Body of pancreas (tissue), 4 donors: Measurements from ENCODE around the gene BASP1. TPM values are rescaled to one million over a fixed set of nuclear protein-coding genes. Genes with fewer than 3 reads are reported as not detected.
"Not testable (repeated sequence)": the region's sequence is repeated elsewhere in the genome, so short reads cannot be mapped to it uniquely, and the experiment has no call there.

Experiments
- ATAC-seq: fragments of 150-250 bp; one replicate; pipeline ENCODE4 v1.9.1; 2016
- DNase-seq, 4 donors: peaks; one replicate each; pipeline ENCODE4 v3.0.0-alpha.2; 2019
- H3K27ac ChIP-seq, 4 donors: fragments of 200-600 bp; sonication (generic); 1 replicate in 3 of 4; 2 replicates in 1 of 4; pipeline versions ENCODE4 v1.5.1 to v1.6.1; 2016 to 2019; ENCODE audit warnings: mild to moderate bottlenecking in 1 of 4, mixed read lengths in 1 of 4, moderate library complexity in 1 of 4
- H3K27me3 ChIP-seq, 2 donors: fragments of 200-600 bp; sonication (generic); one replicate each; pipeline ENCODE4 v1.6.0; 2016; ENCODE audit warnings: mild to moderate bottlenecking in 1 of 2
- H3K36me3 ChIP-seq, 2 donors: fragments of 200-600 bp; sonication (generic); replicated peaks in 1 of 2; 2 replicates each; pipeline ENCODE4 v1.5.1; 2016; ENCODE audit warnings: low read depth in 2 of 2; ENCODE audit not compliant: insufficient read depth in 1 of 2
- H3K4me1 ChIP-seq: fragments of 200-600 bp; sonication (generic); one replicate; pipeline ENCODE4 v1.6.0; 2016
- H3K4me3 ChIP-seq, 2 donors: fragments of 200-600 bp; sonication (generic); 1 replicate in 1 of 2; 2 replicates in 1 of 2; pipeline ENCODE4 v1.5.1; 2016 to 2019
- H3K9me3 ChIP-seq, 3 donors: fragments of 200-600 bp; sonication (generic); 1 replicate in 2 of 3; 2 replicates in 1 of 3; pipeline ENCODE4 v1.5.1; 2016
- POLR2A ChIP-seq, 3 donors: fragments of 450-650 bp; IDR thresholded peaks; one replicate each; pipeline ENCODE4 v1.6.1; 2016; ENCODE audit warnings: antibody characterized with exemption in 3 of 3, mild to moderate bottlenecking in 2 of 3
- WGBS, 2 donors: methylation state at CpG; one replicate each; pipeline ENCODE4 v1.1.5; 2017; 5-methylcytosine and 5-hydroxymethylcytosine counted together
- intact Hi-C: fragments of 100-400 bp; cut with DNase I; formaldehyde crosslinking; loops from one replicate; pipeline ENCODE4 v1.15.1; 2023
- total RNA-seq, 2 donors: library from RNA; depleted of rRNA; stranded (reverse); fragments of >200 nt; gene quantifications; one replicate each; pipeline ENCODE4 v1.1.0, GENCODE V29; 2016
- TF ChIP-seq, protein P1 (sequence below), 7 experiments: fragments of 450-650 bp in 4 of 7; fragments of 200-600 bp in 3 of 7; sonication (generic) in 3 of 7; IDR thresholded peaks; one replicate each; pipeline ENCODE4 v1.5.1; 2016 to 2019; ENCODE audit warnings: antibody characterized with exemption in 7 of 7

The BASP1 gene
- total RNA-seq, 2 donors from 2014 or later: 4.0 to 4.7 TPM

DNA sequence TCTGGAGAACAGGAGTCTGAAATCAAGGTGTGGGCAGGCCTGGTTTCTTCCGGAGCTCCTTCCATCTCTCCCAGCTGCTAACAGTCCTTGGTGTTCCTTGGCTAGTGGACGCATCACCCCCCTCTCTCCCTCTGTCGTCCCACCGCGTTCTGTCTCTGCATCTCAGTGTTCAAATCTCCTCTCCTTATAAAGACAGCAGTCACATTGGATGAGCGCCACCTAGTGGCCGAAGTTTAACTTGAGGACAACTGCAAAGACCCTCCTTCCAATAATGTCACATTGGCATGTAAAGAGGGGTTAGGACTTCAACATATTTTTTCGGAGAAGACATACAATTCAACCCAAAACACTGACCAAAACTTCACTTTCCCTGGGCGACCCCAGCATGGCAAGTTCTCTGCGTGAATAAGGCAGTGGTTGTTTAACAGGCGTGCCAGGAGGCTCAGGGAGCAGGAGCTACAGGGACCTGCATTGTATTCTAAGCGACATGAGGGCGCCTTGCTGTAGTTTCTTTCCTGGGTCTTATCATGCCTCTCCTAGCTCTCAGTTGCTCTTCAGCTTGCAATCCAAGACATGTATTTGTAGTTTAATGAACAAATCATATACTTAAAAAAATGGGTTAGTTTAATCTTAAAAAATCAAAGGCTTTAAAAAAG is 27.9 kb upstream of the BASP1 start:
- ATAC-seq (peak; percentile 61), DNase-seq (peak; percentile 66 to 84 (median 74))
- H3K4me1 ChIP-seq: peaks cover 15% of the 10 kb centered on the region
- TF ChIP-seq, protein P1, sequence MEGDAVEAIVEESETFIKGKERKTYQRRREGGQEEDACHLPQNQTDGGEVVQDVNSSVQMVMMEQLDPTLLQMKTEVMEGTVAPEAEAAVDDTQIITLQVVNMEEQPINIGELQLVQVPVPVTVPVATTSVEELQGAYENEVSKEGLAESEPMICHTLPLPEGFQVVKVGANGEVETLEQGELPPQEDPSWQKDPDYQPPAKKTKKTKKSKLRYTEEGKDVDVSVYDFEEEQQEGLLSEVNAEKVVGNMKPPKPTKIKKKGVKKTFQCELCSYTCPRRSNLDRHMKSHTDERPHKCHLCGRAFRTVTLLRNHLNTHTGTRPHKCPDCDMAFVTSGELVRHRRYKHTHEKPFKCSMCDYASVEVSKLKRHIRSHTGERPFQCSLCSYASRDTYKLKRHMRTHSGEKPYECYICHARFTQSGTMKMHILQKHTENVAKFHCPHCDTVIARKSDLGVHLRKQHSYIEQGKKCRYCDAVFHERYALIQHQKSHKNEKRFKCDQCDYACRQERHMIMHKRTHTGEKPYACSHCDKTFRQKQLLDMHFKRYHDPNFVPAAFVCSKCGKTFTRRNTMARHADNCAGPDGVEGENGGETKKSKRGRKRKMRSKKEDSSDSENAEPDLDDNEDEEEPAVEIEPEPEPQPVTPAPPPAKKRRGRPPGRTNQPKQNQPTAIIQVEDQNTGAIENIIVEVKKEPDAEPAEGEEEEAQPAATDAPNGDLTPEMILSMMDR (IDR thresholded peaks at IDR 0.05): peak; percentile 62 to 88 (median 78)
- no peak for TF ChIP-seq POLR2A (IDR thresholded peaks at IDR 0.05)
- 13 to 18% methylated on average over 13 of the region's 13 CpGs for WGBS, 2 donors
- no peak overlapping the region for H3K27ac ChIP-seq
- intact Hi-C loops: loop anchor here (5.0 kb wide), 1 partner anchor 397 kb away; no protein-coding TSS in a partner anchor
- H3K27me3 ChIP-seq: no peaks in the 10 kb centered on the region
- no peaks in the 10 kb centered on the region for H3K9me3 ChIP-seq
- H3K36me3 ChIP-seq: no peaks in the 10 kb centered on the region
- H3K4me3 ChIP-seq: no peak overlapping the region

DNA sequence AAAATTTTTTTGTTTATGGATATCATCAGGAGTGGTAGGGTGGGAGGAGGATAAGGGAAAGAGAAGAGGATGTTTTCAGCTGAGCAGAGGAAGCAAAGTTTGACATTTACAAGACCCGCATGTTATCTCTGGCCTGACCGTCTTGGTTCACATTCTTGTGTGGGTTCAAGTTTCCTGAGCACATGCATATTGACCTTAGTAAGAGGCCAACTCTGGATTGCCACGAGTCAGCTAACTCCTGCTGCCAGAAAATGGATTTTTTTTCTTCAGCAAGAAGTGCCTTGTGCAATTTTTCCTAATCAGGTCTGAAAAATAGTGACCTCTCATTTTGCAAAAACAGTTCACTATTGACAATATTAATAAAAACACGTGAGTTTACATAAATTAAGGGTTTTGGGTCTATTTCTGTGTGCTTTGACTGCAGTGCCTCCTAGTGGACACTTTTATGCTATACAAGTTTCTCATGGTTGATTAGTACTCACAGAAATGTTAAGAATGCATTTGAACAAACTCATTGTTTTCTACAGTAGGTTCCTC is 27.1 kb upstream of the BASP1 start:
- TF ChIP-seq, protein P1 (IDR thresholded peaks at IDR 0.05): peak; percentile 71 to 85 (median 83)
- TF ChIP-seq POLR2A (IDR thresholded peaks at IDR 0.05): no peak
- Histone ChIP-seq H3K4me1 (peaks cover 15% of the 10 kb centered on the region), H3K4me3 (no peak overlapping the region), H3K27me3 (no peaks in the 10 kb centered on the region), H3K9me3 (no peaks in the 10 kb centered on the region), H3K36me3 (no peaks in the 10 kb centered on the region), H3K27ac (no peak overlapping the region)
- ATAC-seq: peak; percentile 75
- intact Hi-C loops: no loop called here
- DNase-seq: peak in 2 of 4 donors; percentile 28 to 55
- 0 to 2% methylated on average over 4 of the region's 4 CpGs for WGBS, 2 donors

DNA sequence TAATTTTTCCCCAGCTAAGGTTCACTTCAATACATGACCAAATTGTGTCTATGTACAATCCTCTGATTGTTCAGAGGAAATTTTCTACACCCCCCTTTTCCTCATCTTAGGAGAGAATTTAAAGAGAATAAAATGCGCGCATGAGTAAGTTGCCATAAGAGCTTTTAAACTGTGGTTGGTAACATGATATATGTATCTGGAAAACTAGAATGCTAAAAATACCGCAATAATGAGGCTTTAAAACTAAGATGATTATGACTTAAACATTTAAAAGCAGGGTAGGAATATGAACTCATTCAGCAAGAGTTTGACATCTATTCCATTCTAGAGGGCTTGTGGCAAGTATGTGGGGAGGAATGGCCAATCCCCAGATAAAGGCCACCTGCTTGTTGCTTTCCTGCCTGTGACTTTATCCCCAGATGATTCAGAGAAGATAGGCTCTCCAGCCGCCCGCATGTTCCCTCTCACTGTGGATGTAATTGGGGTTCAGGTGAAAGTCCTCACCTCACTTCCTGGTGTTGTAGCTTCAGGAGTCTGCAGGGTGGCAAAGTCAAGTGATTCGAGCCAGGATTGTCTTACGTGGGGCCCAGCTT is 26.5 kb upstream of the BASP1 start:
- intact Hi-C loops: no loop called here
- H3K27ac ChIP-seq: no peak overlapping the region
- peaks cover 15% of the 10 kb centered on the region for H3K4me1 ChIP-seq
- DNase-seq (no peak), ATAC-seq (no peak)
- no peak overlapping the region for H3K4me3 ChIP-seq
- TF ChIP-seq, protein P1 (IDR thresholded peaks at IDR 0.05): no peak
- no peak for TF ChIP-seq POLR2A (IDR thresholded peaks at IDR 0.05)
- no peaks in the 10 kb centered on the region for H3K36me3 ChIP-seq
- 65 to 67% methylated on average over 7 of the region's 7 CpGs for WGBS, 2 donors
- no peaks in the 10 kb centered on the region for H3K27me3 ChIP-seq
- H3K9me3 ChIP-seq: no peaks in the 10 kb centered on the region

DNA sequence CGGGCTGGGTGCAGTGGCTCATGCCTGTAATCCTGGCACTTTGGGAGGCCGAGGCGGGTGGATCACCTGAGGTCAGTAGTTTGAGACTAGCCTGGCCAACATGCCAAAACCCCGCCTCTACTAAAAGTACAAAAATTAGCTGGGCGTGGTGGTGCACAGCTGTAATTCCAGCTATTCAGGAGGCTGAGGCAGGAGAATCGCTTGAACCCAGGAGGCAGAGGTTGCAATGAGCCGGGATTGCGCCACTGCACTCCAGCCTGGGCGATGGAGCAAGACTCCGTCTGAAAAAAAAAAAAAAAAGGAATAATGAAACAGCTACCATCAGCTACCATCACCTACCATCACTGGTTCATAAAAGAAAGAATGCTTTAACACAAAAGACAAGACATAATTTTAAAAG is 25.9 kb upstream of the BASP1 start:
- H3K9me3 ChIP-seq, ATAC-seq, H3K27me3 ChIP-seq, H3K36me3 ChIP-seq, intact Hi-C loops, DNase-seq, H3K4me3 ChIP-seq, H3K27ac ChIP-seq: not testable (repeated sequence)
- H3K4me1 ChIP-seq: peaks cover 15% of the 10 kb centered on the region
- WGBS, 2 donors: 86 to 87% methylated on average over 10 of the region's 10 CpGs

DNA sequence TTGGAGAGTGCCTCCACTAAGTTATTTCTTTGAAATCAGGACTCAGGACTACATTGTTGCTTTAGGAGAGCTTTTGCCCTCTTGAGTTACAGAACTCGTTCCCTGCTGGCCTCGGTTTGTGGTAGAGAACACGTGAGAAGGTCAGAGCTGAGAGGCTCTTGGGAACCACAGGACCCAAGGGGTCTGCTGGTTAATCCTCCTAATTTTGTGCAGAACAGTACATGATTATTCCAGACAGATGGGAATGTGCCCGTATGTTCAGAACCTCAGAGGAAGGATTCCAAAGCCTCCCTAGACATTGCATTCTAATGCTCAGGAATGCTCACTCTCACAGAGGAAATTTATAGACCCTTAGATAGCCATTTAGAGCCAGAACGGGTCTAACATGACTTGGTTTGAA is 25.2 kb upstream of the BASP1 start:
- no peak for TF ChIP-seq POLR2A (IDR thresholded peaks at IDR 0.05)
- TF ChIP-seq, protein P1 (IDR thresholded peaks at IDR 0.05): no peak
- Histone ChIP-seq H3K27ac (no peak overlapping the region), H3K4me3 (no peak overlapping the region), H3K27me3 (no peaks in the 10 kb centered on the region), H3K9me3 (no peaks in the 10 kb centered on the region), H3K4me1 (peaks cover 15% of the 10 kb centered on the region), H3K36me3 (no peaks in the 10 kb centered on the region)
- intact Hi-C loops: no loop called here
- ATAC-seq (no peak), DNase-seq (no peak)
- WGBS, 2 donors: 42 to 43% methylated on average over 4 to 5 of the region's 5 CpGs
